Thymus (tissue), 14 donors: Measurements from ENCODE around the gene SRSF8. TPM values are rescaled to one million over a fixed set of nuclear protein-coding genes. Genes with fewer than 3 reads are reported as not detected.
A peak's percentile ranks its signal among the peaks of the same experiment; 100 is the strongest.
"Not testable (repeated sequence)": the region's sequence is repeated elsewhere in the genome, so short reads cannot be mapped to it uniquely, and the experiment has no call there.

Experiments used
- DNase-seq, 9 donors: peaks; one replicate each; pipeline ENCODE4 v3.0.0-alpha.2; 2013; ENCODE audit warnings: low spot score in 9 of 9, low read depth in 6 of 9, missing footprints in 1 of 9
- H3K27ac ChIP-seq, 2 donors: one replicate each; pipeline ENCODE4 v1.5.1; 2013; ENCODE audit warnings: control low read depth in 1 of 2, low read depth in 1 of 2, low read length in 1 of 2, mild to moderate bottlenecking in 1 of 2, moderate library complexity in 1 of 2
- H3K27me3 ChIP-seq, 2 donors: one replicate each; pipeline ENCODE4 v1.5.1; 2013; ENCODE audit warnings: low read length in 1 of 2; ENCODE audit not compliant: control insufficient read depth in 2 of 2, insufficient read depth in 1 of 2
- H3K36me3 ChIP-seq, 2 donors: one replicate each; pipeline ENCODE4 v1.5.1; 2013; ENCODE audit warnings: low read length in 1 of 2, mild to moderate bottlenecking in 1 of 2, moderate library complexity in 1 of 2; ENCODE audit not compliant: control insufficient read depth in 2 of 2, insufficient read depth in 2 of 2
- H3K4me1 ChIP-seq, 2 donors: one replicate each; pipeline ENCODE4 v1.5.1; 2013; ENCODE audit warnings: low read length in 2 of 2; ENCODE audit not compliant: control insufficient read depth in 2 of 2, insufficient read depth in 2 of 2
- H3K4me3 ChIP-seq, 2 donors: one replicate each; pipeline ENCODE4 v1.5.1; 2013; ENCODE audit warnings: low read length in 2 of 2, control low read depth in 1 of 2, mild to moderate bottlenecking in 1 of 2
- H3K9me3 ChIP-seq, 2 donors: one replicate each; pipeline ENCODE4 v1.5.1; 2013; ENCODE audit warnings: low read length in 1 of 2, mild to moderate bottlenecking in 1 of 2; ENCODE audit not compliant: control insufficient read depth in 2 of 2, insufficient read depth in 1 of 2
- WGBS: extraction: QIAGEN DNeasy Blood & Tissue Kit; methylation state at CpG from one replicate; pipeline ENCODE4 v1.1.7; 2013; 5-methylcytosine and 5-hydroxymethylcytosine counted together
- long read RNA-seq, 10 donors: transcript quantifications; one replicate each; lab custom pipeline, GENCODE V29; 2026
- polyA plus RNA-seq: library from polyadenylated mRNA; stranded (reverse); fragments of 200-250 nt; gene quantifications from one replicate; pipeline ENCODE4 v1.2.3, GENCODE V29; 2013
- total RNA-seq: library from RNA; stranded (reverse); fragments of 120-200 nt; gene quantifications from one replicate; pipeline ENCODE4 v1.2.4, GENCODE V29; 2013
- donor health status: healthy.

The SRSF8 gene
- total RNA-seq (12.5 TPM), polyA plus RNA-seq (76.8 TPM)
- long read RNA-seq, donor 1, full-length matches to known transcripts = 11 of 11 reads
- long read RNA-seq, donor 1, partial matches to known transcripts = 0 of 11 reads
- long read RNA-seq, donor 1, other reads (novel, unspliced or antisense) = 0 of 11 reads
- long read RNA-seq, donor 2 = 0 reads
- long read RNA-seq, donor 3, full-length matches to known transcripts = 91 of 91 reads
- long read RNA-seq, donor 3, partial matches to known transcripts = 0 of 91 reads
- long read RNA-seq, donor 3, other reads (novel, unspliced or antisense) = 0 of 91 reads
- long read RNA-seq, donor 4, full-length matches to known transcripts = 51 of 51 reads
- long read RNA-seq, donor 4, partial matches to known transcripts = 0 of 51 reads
- long read RNA-seq, donor 4, other reads (novel, unspliced or antisense) = 0 of 51 reads
- long read RNA-seq, donor 5, full-length matches to known transcripts = 123 of 123 reads
- long read RNA-seq, donor 5, partial matches to known transcripts = 0 of 123 reads
- long read RNA-seq, donor 5, other reads (novel, unspliced or antisense) = 0 of 123 reads
- long read RNA-seq, donor 6, full-length matches to known transcripts = 25 of 25 reads
- long read RNA-seq, donor 6, partial matches to known transcripts = 0 of 25 reads
- long read RNA-seq, donor 6, other reads (novel, unspliced or antisense) = 0 of 25 reads
- long read RNA-seq, donor 7, full-length matches to known transcripts = 76 of 76 reads
- long read RNA-seq, donor 7, partial matches to known transcripts = 0 of 76 reads
- long read RNA-seq, donor 7, other reads (novel, unspliced or antisense) = 0 of 76 reads
- long read RNA-seq, donor 8, full-length matches to known transcripts = 23 of 23 reads
- long read RNA-seq, donor 8, partial matches to known transcripts = 0 of 23 reads
- long read RNA-seq, donor 8, other reads (novel, unspliced or antisense) = 0 of 23 reads
- long read RNA-seq, donor 9, full-length matches to known transcripts = 29 of 29 reads
- long read RNA-seq, donor 9, partial matches to known transcripts = 0 of 29 reads
- long read RNA-seq, donor 9, other reads (novel, unspliced or antisense) = 0 of 29 reads
- long read RNA-seq, donor 10, full-length matches to known transcripts = 50 of 50 reads
- long read RNA-seq, donor 10, partial matches to known transcripts = 0 of 50 reads
- long read RNA-seq, donor 10, other reads (novel, unspliced or antisense) = 0 of 50 reads

DNA sequence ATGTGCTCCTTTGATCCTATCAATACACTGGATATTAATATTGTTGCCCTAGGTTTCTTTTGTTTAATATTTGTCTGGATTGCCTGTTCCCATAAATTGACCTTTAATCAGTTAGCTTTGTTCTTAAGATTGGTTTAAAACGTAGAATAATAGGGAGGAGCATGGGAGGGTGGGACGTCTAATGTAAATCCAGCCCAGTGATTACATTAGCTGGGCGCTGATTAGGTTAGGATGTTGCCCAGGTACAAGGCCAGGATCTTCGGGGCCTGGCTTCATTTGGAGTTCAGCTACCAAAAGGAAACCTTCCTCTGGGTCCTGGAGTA lies at the start of gene SRSF8:
Gene SRSF8 (plus strand): TSS at position 204 of the 323 bp plus-strand sequence. CDS start 308 bp downstream, outside the sequence.
- no peaks in the 10 kb centered on the region for H3K36me3 ChIP-seq

DNA sequence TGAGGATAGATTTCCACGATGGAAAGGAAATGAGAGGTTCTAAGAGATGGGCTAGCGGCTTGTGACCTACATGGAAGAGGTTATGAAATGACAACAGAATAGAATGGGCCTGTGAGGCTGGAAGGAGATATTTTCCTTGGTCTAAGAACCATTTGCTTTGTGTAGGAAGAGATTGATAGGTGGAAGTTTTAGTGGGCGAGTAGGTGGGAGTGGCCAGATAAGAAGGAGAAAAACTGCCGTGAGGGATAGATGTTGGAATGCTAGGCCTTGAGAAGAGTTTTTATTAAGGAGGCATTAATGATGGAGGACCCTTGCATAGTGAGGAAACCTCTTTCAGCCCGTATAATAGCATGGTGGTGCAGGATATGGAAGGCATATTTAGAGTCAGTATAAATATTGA lies 45.3 kb upstream of the SRSF8 start:
- H3K36me3 ChIP-seq, DNase-seq, H3K27ac ChIP-seq, H3K4me1 ChIP-seq, H3K27me3 ChIP-seq, H3K9me3 ChIP-seq, H3K4me3 ChIP-seq: not testable (repeated sequence)
- WGBS = 97% methylated on average over 5 of the region's 5 CpGs

More for the DNA sequence above, at the start of gene SRSF8:
- Histone ChIP-seq H3K9me3 (no peaks in the 10 kb centered on the region), H3K4me1 (peaks cover 4 to 5% of the 10 kb centered on the region in 2 donors), H3K27ac (peak within 1 kb of the TSS; percentile 91 to 92), H3K4me3 (peak within 1 kb of the TSS; percentile 71 to 82), H3K27me3 (no peaks in the 10 kb centered on the region)
- under 1% methylated on average over 4 of the region's 4 CpGs for WGBS
- peak in 1 of 9 donors; percentile 12 for DNase-seq

GRCh38 chr11:95024958-95025357 lies 41.8 kb upstream of the SRSF8 start, which contains the start of gene KDM4E:
KDM4E (plus strand) TSS chr11:95025258; CDS start chr11:95025558, 300 bp downstream.
- no peak for DNase-seq
- H3K27ac ChIP-seq = no peak within 1 kb of the TSS
- no peaks in the 10 kb centered on the region for H3K4me1 ChIP-seq
- no peaks in the 10 kb centered on the region for H3K9me3 ChIP-seq
- no peaks in the 10 kb centered on the region for H3K36me3 ChIP-seq
- no peaks in the 10 kb centered on the region for H3K27me3 ChIP-seq
- no peak within 1 kb of the TSS for H3K4me3 ChIP-seq
- 96% methylated on average over 1 of the region's 1 CpG for WGBS

GRCh38 chr11:95025594-95025993 lies 41.1 kb upstream of the SRSF8 start:
- H3K27me3 ChIP-seq, DNase-seq, H3K4me1 ChIP-seq, H3K9me3 ChIP-seq, H3K27ac ChIP-seq, H3K4me3 ChIP-seq, H3K36me3 ChIP-seq: not testable (repeated sequence)
- WGBS = 96% methylated on average over 7 of the region's 9 CpGs

- H3K27ac ChIP-seq = no peak overlapping the region
- no peak overlapping the region for H3K4me3 ChIP-seq
- no peaks in the 10 kb centered on the region for H3K9me3 ChIP-seq
- H3K4me1 ChIP-seq = no peaks in the 10 kb centered on the region
- no peaks in the 10 kb centered on the region for H3K36me3 ChIP-seq
- DNase-seq = no peak
- WGBS = 93% methylated on average over 3 of the region's 3 CpGs
- no peaks in the 10 kb centered on the region for H3K27me3 ChIP-seq
These were observed 38.4 kb upstream of the SRSF8 start for GRCh38 chr11:95028357-95028756.

DNA sequence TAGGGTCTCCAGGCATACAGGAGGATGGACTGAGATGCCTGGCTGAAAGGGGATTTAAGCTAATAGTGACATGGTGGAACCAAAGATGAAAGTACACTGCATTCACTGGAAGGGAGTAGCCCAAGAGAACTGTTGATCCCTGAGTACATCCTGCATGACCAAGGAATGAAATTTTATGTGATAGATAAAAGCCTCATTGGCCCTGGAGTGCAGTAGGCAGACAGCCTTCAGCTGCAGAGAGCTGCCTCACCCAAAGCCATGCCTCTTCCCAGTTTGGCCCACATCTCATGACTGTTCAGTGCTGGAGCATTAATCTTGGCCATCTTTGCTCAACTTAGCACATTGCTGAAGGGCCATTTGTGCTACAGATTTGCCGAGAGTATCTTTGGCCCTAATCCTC lies 33.7 kb upstream of the SRSF8 start:
- Histone ChIP-seq H3K9me3 (no peaks in the 10 kb centered on the region), H3K4me1 (no peaks in the 10 kb centered on the region), H3K27ac (no peak overlapping the region), H3K27me3 (peaks cover 7 to 17% of the 10 kb centered on the region in 2 donors), H3K36me3 (no peaks in the 10 kb centered on the region), H3K4me3 (no peak overlapping the region)
- DNase-seq = no peak
- WGBS = 96% methylated on average over 1 of the region's 1 CpG

GRCh38 chr11:95035316-95035715 lies 31.4 kb upstream of the SRSF8 start:
- Histone ChIP-seq H3K9me3 (no peaks in the 10 kb centered on the region), H3K4me1 (no peaks in the 10 kb centered on the region), H3K4me3 (no peak overlapping the region), H3K27ac (no peak overlapping the region), H3K27me3 (peaks cover 8 to 21% of the 10 kb centered on the region in 2 donors), H3K36me3 (no peaks in the 10 kb centered on the region)
- peak in 1 of 9 donors; percentile 5 for DNase-seq
- WGBS = 95% methylated on average over 2 of the region's 2 CpGs

DNA sequence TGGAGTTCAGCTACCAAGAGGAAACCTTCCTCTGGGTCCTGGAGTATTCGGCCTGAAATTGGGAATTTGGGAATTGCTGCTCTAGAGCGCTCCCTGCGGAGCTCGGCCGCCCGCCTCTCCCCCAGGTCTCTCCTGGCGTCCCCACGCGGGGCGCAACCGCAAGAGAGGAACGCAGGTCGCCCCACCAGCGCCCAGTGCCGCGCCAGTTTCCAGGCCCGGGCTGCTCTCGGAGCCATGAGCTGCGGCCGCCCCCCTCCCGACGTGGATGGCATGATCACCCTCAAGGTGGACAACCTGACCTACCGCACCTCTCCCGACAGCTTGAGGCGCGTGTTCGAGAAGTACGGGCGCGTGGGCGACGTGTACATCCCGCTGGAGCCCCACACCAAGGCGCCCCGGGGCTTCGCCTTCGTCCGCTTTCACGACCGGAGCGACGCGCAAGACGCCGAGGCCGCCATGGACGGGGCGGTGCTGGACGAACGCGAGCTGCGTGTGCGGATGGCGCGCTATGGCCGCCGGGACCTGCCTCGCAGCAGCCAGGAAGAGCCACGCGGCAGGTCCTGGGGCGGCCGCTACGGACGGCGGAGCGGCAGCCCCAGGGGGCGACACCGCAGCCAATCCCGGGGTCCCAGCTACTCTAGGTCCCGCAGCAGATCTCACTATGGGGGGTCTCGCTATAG lies 29.2 kb upstream of the SRSF8 start:
- peaks cover 8 to 21% of the 10 kb centered on the region in 2 donors for H3K27me3 ChIP-seq
- H3K36me3 ChIP-seq, H3K4me3 ChIP-seq, H3K4me1 ChIP-seq, DNase-seq, H3K9me3 ChIP-seq, H3K27ac ChIP-seq: not testable (repeated sequence)
- 24% methylated on average over 71 of the region's 71 CpGs for WGBS
